HG03442 (cell line): ENCODE results near the gene AFAP1.

Experiments used
- ATAC-seq: cut with Tn5 transposase; IDR thresholded peaks from one replicate; pipeline ENCODE4 v1.9.1; 2021; ENCODE audit warnings: mild to moderate bottlenecking, moderate library complexity; ENCODE audit not compliant: unreplicated experiment

AFAP1 gene

DNA sequence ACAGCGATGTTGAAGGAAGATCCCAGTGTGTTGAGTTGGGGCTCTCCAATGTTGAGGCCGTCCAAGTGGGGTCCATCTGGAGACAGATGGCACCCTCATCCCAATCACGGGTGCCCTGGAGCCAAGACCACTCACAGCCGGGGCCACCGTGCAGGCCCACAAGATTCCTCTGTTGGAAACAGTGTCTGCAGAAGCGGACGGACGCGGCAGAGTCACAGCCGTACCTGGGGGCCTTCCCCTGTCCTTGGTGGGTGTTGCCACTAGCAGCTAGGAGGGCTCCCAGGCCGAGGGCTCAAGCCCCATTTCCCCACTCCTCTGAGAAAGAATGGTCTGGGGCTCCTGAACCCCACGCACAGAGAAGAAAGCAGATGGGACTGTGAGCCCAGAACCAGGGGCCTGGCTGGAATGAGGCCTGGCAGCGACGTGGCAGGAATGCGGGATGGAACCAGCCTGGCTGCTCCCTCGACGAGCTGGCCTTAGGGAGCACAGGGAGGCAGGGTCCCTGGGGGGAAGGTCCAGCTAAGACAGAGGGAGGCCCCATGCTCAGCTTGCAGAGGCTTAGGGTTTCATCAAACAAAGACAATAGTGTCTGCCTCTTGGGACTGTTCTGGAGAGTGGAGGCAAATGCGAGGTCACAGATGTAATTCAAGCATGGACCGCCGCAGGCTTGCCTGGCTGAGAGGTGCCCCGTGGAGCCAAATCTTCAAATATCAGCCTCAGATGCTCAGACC, 228.9 kb downstream of the AFAP1 start:
- no peak for ATAC-seq

DNA sequence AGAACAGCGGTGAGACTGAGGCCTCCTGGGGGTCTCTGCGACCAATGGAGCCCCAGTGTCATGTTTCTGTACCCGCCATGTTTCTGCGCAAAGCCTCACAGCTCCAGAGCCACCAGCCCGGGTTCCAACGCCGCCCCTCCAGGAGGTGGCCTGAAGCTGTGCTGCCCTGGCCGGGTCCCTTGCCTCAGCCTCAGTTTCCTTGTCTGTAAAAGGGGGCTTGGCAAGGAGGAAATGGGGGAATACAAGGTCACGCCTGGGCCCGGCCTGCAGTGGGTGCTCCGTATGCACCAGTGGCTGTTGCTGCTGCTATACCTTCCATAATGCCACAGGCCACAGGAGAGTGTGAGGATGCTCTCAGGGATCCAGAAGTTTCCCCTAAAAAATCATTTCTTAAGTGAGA, 229.5 kb downstream of the AFAP1 start:
- no peak for ATAC-seq

DNA sequence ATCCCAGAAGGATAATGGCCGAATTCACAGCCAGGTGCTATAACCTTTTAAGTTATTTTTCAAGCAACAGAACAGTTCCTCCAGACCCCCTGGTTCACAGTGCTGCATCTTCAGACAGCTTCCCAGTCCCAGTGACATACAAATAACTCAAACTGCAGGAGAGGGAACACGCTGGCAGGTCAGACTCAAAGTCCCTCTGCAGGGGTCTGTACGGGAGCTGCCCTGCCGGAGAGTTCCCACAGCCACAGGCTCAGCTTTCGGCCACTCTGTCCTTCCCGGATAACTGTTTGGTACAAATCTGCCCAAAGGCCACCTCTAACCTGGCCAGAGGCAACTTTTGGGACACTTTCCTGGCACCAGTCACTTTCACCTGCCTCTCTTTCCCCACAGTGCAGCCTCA, 230.2 kb downstream of the AFAP1 start:
- no peak for ATAC-seq

DNA sequence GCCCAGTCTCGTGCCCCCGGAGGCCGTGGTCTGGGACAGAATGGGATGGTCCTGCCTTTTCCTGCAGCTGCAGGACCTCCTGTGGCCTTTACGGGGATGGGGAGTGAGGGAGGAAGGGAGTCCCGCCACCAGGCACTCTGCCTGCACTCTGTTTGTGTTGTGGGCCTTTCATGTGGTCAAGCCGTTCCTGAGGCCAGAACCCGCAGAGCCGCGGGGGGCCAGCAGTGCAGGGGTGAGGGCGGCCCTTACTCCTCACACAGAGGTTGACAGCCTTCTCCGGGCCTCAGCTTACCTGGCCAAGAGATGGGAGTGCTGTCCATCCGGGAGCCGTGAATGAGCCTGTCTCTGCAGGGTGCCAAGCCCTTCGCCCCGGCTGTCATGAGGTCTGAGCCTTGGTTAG, 230.7 kb downstream of the AFAP1 start:
- ATAC-seq, result no peak
